ENCODE results near the gene FXYD2. TPM values are rescaled to one million over a fixed set of nuclear protein-coding genes. Genes with fewer than 3 reads are reported as not detected.

Gene FXYD2
- polyA plus RNA-seq (2013) = not detected in 2 replicates

- H2AFZ ChIP-seq (ENCODE audit: insufficient read depth, low read length, poor library complexity) = no peak within 1 kb of the TSS
- no peak within 1 kb of the TSS for H3K4me2 ChIP-seq (ENCODE audit: low read length)
- H3K18ac ChIP-seq (ENCODE audit: low read length) = no peak within 1 kb of the TSS
- DNase-seq = no peak
- H3K4me1 ChIP-seq (ENCODE audit: control insufficient read depth in 1 of 2, insufficient read depth in 2 of 2, low read length in 2 of 2) = peaks cover 3 to 7% of the 10 kb centered on the region in 2 experiments
- no peak within 1 kb of the TSS for H3K4ac ChIP-seq (ENCODE audit: low read depth, low read length)
- no CpG with 5 or more reads among the region's 22 CpGs for WGBS (ENCODE audit: extremely low coverage, insufficient coverage, insufficient read length)
- H3K9me3 ChIP-seq (ENCODE audit: insufficient read depth, low read depth, low read length) = no peaks in the 10 kb centered on the region
- H2BK5ac ChIP-seq (ENCODE audit: low read depth, low read length, poor library complexity) = no peak within 1 kb of the TSS
- no peaks in the 10 kb centered on the region for H3K36me3 ChIP-seq (ENCODE audit: control insufficient read depth in 1 of 2, insufficient read depth in 2 of 2, low read length in 2 of 2)
- H3K9ac ChIP-seq (ENCODE audit: low read length) = no peak within 1 kb of the TSS
- no peaks in the 10 kb centered on the region for H3K79me1 ChIP-seq (ENCODE audit: low read length)
- H3K79me2 ChIP-seq (ENCODE audit: control insufficient read depth, insufficient read depth, low read length, poor library complexity) = no peaks in the 10 kb centered on the region
- no peak within 1 kb of the TSS for H2BK12ac ChIP-seq (ENCODE audit: low read length)
- no peak within 1 kb of the TSS for H3K4me3 ChIP-seq (ENCODE audit: low read depth, low read length)
- no peak within 1 kb of the TSS for H3K27ac ChIP-seq (ENCODE audit: low read depth, low read length)
- no peak within 1 kb of the TSS for H4K8ac ChIP-seq (ENCODE audit: low read depth, low read length)
- H2AK5ac ChIP-seq (ENCODE audit: low read length) = no peak within 1 kb of the TSS
- H3K23ac ChIP-seq (ENCODE audit: low read length) = no peak within 1 kb of the TSS
- H4K91ac ChIP-seq (ENCODE audit: low read depth, low read length) = no peak within 1 kb of the TSS
- no peak within 1 kb of the TSS for H2BK120ac ChIP-seq (ENCODE audit: insufficient read depth, low read length, poor library complexity)
- H3K14ac ChIP-seq (ENCODE audit: low read length) = no peak within 1 kb of the TSS
- no peaks in the 10 kb centered on the region for H3K27me3 ChIP-seq (ENCODE audit: insufficient read depth, low read length)
- H4K12ac ChIP-seq (ENCODE audit: low read depth, low read length) = no peak within 1 kb of the TSS
Observed at GRCh38 chr11:117824571-117825537, at the start of gene FXYD2. TSS of gene FXYD2 (minus strand) at chr11:117824744. CDS start at chr11:117824678, 66 bp downstream.

GRCh38 chr11:117873828-117874125 lies 49.2 kb upstream of the FXYD2 start:
- no peak overlapping the region for H3K14ac ChIP-seq (ENCODE audit: low read length)
- no peak overlapping the region for H2BK120ac ChIP-seq (ENCODE audit: insufficient read depth, low read length, poor library complexity)
- H2AK5ac ChIP-seq (ENCODE audit: low read length) = no peak overlapping the region
- H3K9ac ChIP-seq (ENCODE audit: low read length) = no peak overlapping the region
- H2BK5ac ChIP-seq (ENCODE audit: low read depth, low read length, poor library complexity) = no peak overlapping the region
- no peak overlapping the region for H4K12ac ChIP-seq (ENCODE audit: low read depth, low read length)
- H3K79me1 ChIP-seq (ENCODE audit: low read length) = no peaks in the 10 kb centered on the region
- no peak overlapping the region for H2AFZ ChIP-seq (ENCODE audit: insufficient read depth, low read length, poor library complexity)
- H2BK12ac ChIP-seq (ENCODE audit: low read length) = no peak overlapping the region
- no peak for DNase-seq
- H3K23ac ChIP-seq (ENCODE audit: low read length) = no peak overlapping the region
- H3K9me3 ChIP-seq (ENCODE audit: insufficient read depth, low read depth, low read length) = peaks cover 2% of the 10 kb centered on the region
- no peak overlapping the region for H3K4ac ChIP-seq (ENCODE audit: low read depth, low read length)
- no peaks in the 10 kb centered on the region for H3K36me3 ChIP-seq (ENCODE audit: control insufficient read depth in 1 of 2, insufficient read depth in 2 of 2, low read length in 2 of 2)
- H3K4me1 ChIP-seq (ENCODE audit: control insufficient read depth in 1 of 2, insufficient read depth in 2 of 2, low read length in 2 of 2) = peaks cover 5 to 13% of the 10 kb centered on the region in 2 experiments
- H3K4me3 ChIP-seq (ENCODE audit: low read depth, low read length) = no peak overlapping the region
- no peaks in the 10 kb centered on the region for H3K79me2 ChIP-seq (ENCODE audit: control insufficient read depth, insufficient read depth, low read length, poor library complexity)
- H3K4me2 ChIP-seq (ENCODE audit: low read length) = no peak overlapping the region
- no peak overlapping the region for H3K27ac ChIP-seq (ENCODE audit: low read depth, low read length)
- no peak overlapping the region for H4K8ac ChIP-seq (ENCODE audit: low read depth, low read length)
- H3K27me3 ChIP-seq (ENCODE audit: insufficient read depth, low read length) = peaks cover 36% of the 10 kb centered on the region
- H3K18ac ChIP-seq (ENCODE audit: low read length) = no peak overlapping the region
- H4K91ac ChIP-seq (ENCODE audit: low read depth, low read length) = no peak overlapping the region
- no CpG with 5 or more reads among the region's 8 CpGs for WGBS (ENCODE audit: extremely low coverage, insufficient coverage, insufficient read length)

GRCh38 chr11:117872975-117873827 lies 48.7 kb upstream of the FXYD2 start:
- Histone ChIP-seq H3K36me3 (ENCODE audit: control insufficient read depth in 1 of 2, insufficient read depth in 2 of 2, low read length in 2 of 2) (no peaks in the 10 kb centered on the region), H3K18ac (ENCODE audit: low read length) (no peak overlapping the region), H3K79me2 (ENCODE audit: control insufficient read depth, insufficient read depth, low read length, poor library complexity) (no peaks in the 10 kb centered on the region), H2AFZ (ENCODE audit: insufficient read depth, low read length, poor library complexity) (no peak overlapping the region), H4K91ac (ENCODE audit: low read depth, low read length) (no peak overlapping the region), H2BK5ac (ENCODE audit: low read depth, low read length, poor library complexity) (no peak overlapping the region), H3K4ac (ENCODE audit: low read depth, low read length) (no peak overlapping the region), H4K8ac (ENCODE audit: low read depth, low read length) (no peak overlapping the region), H3K4me2 (ENCODE audit: low read length) (no peak overlapping the region), H3K23ac (ENCODE audit: low read length) (no peak overlapping the region), H2AK5ac (ENCODE audit: low read length) (no peak overlapping the region), H3K4me1 (ENCODE audit: control insufficient read depth in 1 of 2, insufficient read depth in 2 of 2, low read length in 2 of 2) (peaks cover 5 to 13% of the 10 kb centered on the region in 2 experiments), H2BK120ac (ENCODE audit: insufficient read depth, low read length, poor library complexity) (no peak overlapping the region), H3K14ac (ENCODE audit: low read length) (no peak overlapping the region), H3K27ac (ENCODE audit: low read depth, low read length) (no peak overlapping the region), H3K9ac (ENCODE audit: low read length) (no peak overlapping the region), H3K79me1 (ENCODE audit: low read length) (no peaks in the 10 kb centered on the region), H3K9me3 (ENCODE audit: insufficient read depth, low read depth, low read length) (peaks cover 2% of the 10 kb centered on the region), H4K12ac (ENCODE audit: low read depth, low read length) (no peak overlapping the region), H2BK12ac (ENCODE audit: low read length) (no peak overlapping the region), H3K27me3 (ENCODE audit: insufficient read depth, low read length) (peaks cover 36% of the 10 kb centered on the region), H3K4me3 (ENCODE audit: low read depth, low read length) (no peak overlapping the region)
- WGBS (ENCODE audit: extremely low coverage, insufficient coverage, insufficient read length) = no CpG with 5 or more reads among the region's 15 CpGs
- no peak for DNase-seq

GRCh38 chr11:117872420-117872961 lies 47.9 kb upstream of the FXYD2 start:
- H3K27me3 ChIP-seq (ENCODE audit: insufficient read depth, low read length) = peaks cover 35% of the 10 kb centered on the region
- no peak overlapping the region for H3K27ac ChIP-seq (ENCODE audit: low read depth, low read length)
- peaks cover 5 to 13% of the 10 kb centered on the region in 2 experiments for H3K4me1 ChIP-seq (ENCODE audit: control insufficient read depth in 1 of 2, insufficient read depth in 2 of 2, low read length in 2 of 2)
- H3K14ac ChIP-seq (ENCODE audit: low read length) = no peak overlapping the region
- H3K4ac ChIP-seq (ENCODE audit: low read depth, low read length) = no peak overlapping the region
- no peak overlapping the region for H4K91ac ChIP-seq (ENCODE audit: low read depth, low read length)
- no peaks in the 10 kb centered on the region for H3K79me1 ChIP-seq (ENCODE audit: low read length)
- no peak overlapping the region for H2AK5ac ChIP-seq (ENCODE audit: low read length)
- no peak for DNase-seq
- H3K36me3 ChIP-seq (ENCODE audit: control insufficient read depth in 1 of 2, insufficient read depth in 2 of 2, low read length in 2 of 2) = no peaks in the 10 kb centered on the region
- no CpG with 5 or more reads among the region's 12 CpGs for WGBS (ENCODE audit: extremely low coverage, insufficient coverage, insufficient read length)
- no peaks in the 10 kb centered on the region for H3K79me2 ChIP-seq (ENCODE audit: control insufficient read depth, insufficient read depth, low read length, poor library complexity)
- no peak overlapping the region for H3K9ac ChIP-seq (ENCODE audit: low read length)
- H4K12ac ChIP-seq (ENCODE audit: low read depth, low read length) = no peak overlapping the region
- H2BK12ac ChIP-seq (ENCODE audit: low read length) = no peak overlapping the region
- peaks cover 2% of the 10 kb centered on the region for H3K9me3 ChIP-seq (ENCODE audit: insufficient read depth, low read depth, low read length)
- H3K4me2 ChIP-seq (ENCODE audit: low read length) = no peak overlapping the region
- H2AFZ ChIP-seq (ENCODE audit: insufficient read depth, low read length, poor library complexity) = no peak overlapping the region
- H2BK120ac ChIP-seq (ENCODE audit: insufficient read depth, low read length, poor library complexity) = no peak overlapping the region
- H4K8ac ChIP-seq (ENCODE audit: low read depth, low read length) = no peak overlapping the region
- no peak overlapping the region for H3K4me3 ChIP-seq (ENCODE audit: low read depth, low read length)
- no peak overlapping the region for H3K23ac ChIP-seq (ENCODE audit: low read length)
- H3K18ac ChIP-seq (ENCODE audit: low read length) = no peak overlapping the region
- no peak overlapping the region for H2BK5ac ChIP-seq (ENCODE audit: low read depth, low read length, poor library complexity)
